K562 (cell line): Measurements from ENCODE around the gene SEC22C. TPM values are rescaled to one million over a fixed set of nuclear protein-coding genes. Genes with fewer than 3 reads are reported as not detected.

Experiments used
- CREBBP ChIP-seq: IDR thresholded peaks from one replicate; pipeline ENCODE4 v1.6.1; 2012; ENCODE audit warnings: low read depth, mild to moderate bottlenecking, control low read depth, inconsistent platforms, low read length
- CSDE1 ChIP-seq, 2 experiments: fragments of 450-650 bp; IDR thresholded peaks; 2 replicates each; pipeline ENCODE4 v1.6.1; 2016; ENCODE audit warnings: mild to moderate bottlenecking in 1 of 2
- CTCF ChIP-seq, 3 experiments: IDR thresholded peaks in 2 of 3; conservative IDR thresholded peaks in 1 of 3; 2 replicates each; pipeline ENCODE4 v1.5.1; 2011 to 2012; ENCODE audit warnings: low read length in 3 of 3, mild to moderate bottlenecking in 3 of 3, control low read depth in 2 of 3, improper control_type of control experiment in 1 of 3, inconsistent platforms in 1 of 3, low read depth in 1 of 3, mixed read lengths in 1 of 3, moderate library complexity in 1 of 3; ENCODE audit not compliant: insufficient read depth in 2 of 3
- DPF2 ChIP-seq: fragments of 450-650 bp; IDR thresholded peaks from 2 replicates; pipeline ENCODE4 v1.6.1; 2016
- FOXJ2 ChIP-seq: fragments of 200-800 bp; sonication (Bioruptor generic); IDR thresholded peaks from 2 replicates; pipeline ENCODE4 v1.6.1; 2016; ENCODE audit warnings: missing genetic modification characterization, missing compliant biosample characterization
- GABPB1 ChIP-seq: sonication (generic); formaldehyde crosslinking; IDR thresholded peaks from 2 replicates; pipeline ENCODE4 v1.8.0; 2022; ENCODE audit warnings: mild to moderate bottlenecking, missing genetic modification reagents
- GABPB2 ChIP-seq: fragments of 250-450 bp; sonication (Bioruptor Pico); conservative IDR thresholded peaks from 2 replicates; pipeline ENCODE4 v1.5.1; 2021; ENCODE audit warnings: mild to moderate bottlenecking
- GMEB1 ChIP-seq: fragments of 250-450 bp; sonication (Bioruptor Pico); IDR thresholded peaks from 2 replicates; pipeline ENCODE4 v1.4.0; 2020; ENCODE audit warnings: mild to moderate bottlenecking
- GTF2A2 ChIP-seq: IDR thresholded peaks from 2 replicates; pipeline ENCODE4 v1.6.1; 2016; ENCODE audit warnings: mild to moderate bottlenecking, missing genetic modification characterization, missing compliant biosample characterization
- HDGF ChIP-seq: fragments of 450-650 bp; IDR thresholded peaks from 2 replicates; pipeline ENCODE4 v1.6.1; 2016
- IRF1 ChIP-seq: sonication (generic); formaldehyde crosslinking; IDR thresholded peaks from 2 replicates; pipeline ENCODE4 v1.8.0; 2022; ENCODE audit warnings: missing genetic modification reagents, mild to moderate bottlenecking, borderline replicate concordance
- JUND ChIP-seq, 2 experiments: IDR thresholded peaks; 2 replicates in 1 of 2; 3 replicates in 1 of 2; pipeline ENCODE4 v1.6.1; 2011; ENCODE audit warnings: borderline replicate concordance in 2 of 2, low read depth in 2 of 2, low read length in 2 of 2, improper control_type of control experiment in 1 of 2, missing biosample characterization in 1 of 2, missing genetic modification characterization in 1 of 2, missing genetic modification reagents in 1 of 2
- L3MBTL2 ChIP-seq: fragments of 450-650 bp; IDR thresholded peaks from 2 replicates; pipeline ENCODE4 v1.6.1; 2016; ENCODE audit warnings: mild to moderate bottlenecking, moderate library complexity
- MEIS2 ChIP-seq: fragments of 450-650 bp; IDR thresholded peaks from 2 replicates; pipeline ENCODE4 v1.6.1; 2014; ENCODE audit warnings: mild to moderate bottlenecking; ENCODE audit not compliant: partially characterized antibody
- NFIX ChIP-seq: fragments of 250-450 bp; sonication (Bioruptor Pico); IDR thresholded peaks from 2 replicates; pipeline ENCODE4 v1.4.0; 2020; ENCODE audit warnings: low read depth, mild to moderate bottlenecking, moderate library complexity
- POLR2A ChIP-seq: fragments of 450-650 bp; conservative IDR thresholded peaks from 2 replicates; pipeline ENCODE4 v1.6.1; 2016
- POLR2G ChIP-seq: fragments of 200-400 bp; formaldehyde crosslinking; IDR thresholded peaks from 2 replicates; pipeline ENCODE4 v1.6.1; 2017; ENCODE audit warnings: low read depth, mild to moderate bottlenecking, antibody characterized with exemption, low read length, moderate library complexity
- POU5F1 ChIP-seq: fragments of 150-350 bp; IDR thresholded peaks from 2 replicates; pipeline ENCODE4 v1.6.1; 2014; ENCODE audit warnings: borderline replicate concordance, low read length, low read depth, mild to moderate bottlenecking; ENCODE audit not compliant: partially characterized antibody
- ZNF174 ChIP-seq: fragments of 250-450 bp; sonication (Bioruptor Pico); IDR thresholded peaks from 2 replicates; pipeline ENCODE4 v1.4.0; 2020; ENCODE audit warnings: mild to moderate bottlenecking
- ZNF217 ChIP-seq: sonication (generic); formaldehyde crosslinking; IDR thresholded peaks from 2 replicates; pipeline ENCODE4 v1.8.0; 2022; ENCODE audit warnings: mild to moderate bottlenecking, missing genetic modification reagents
- ZNF324 ChIP-seq: fragments of 250-450 bp; sonication (Bioruptor Pico); IDR thresholded peaks from 2 replicates; pipeline ENCODE4 v1.4.0; 2020; ENCODE audit warnings: mild to moderate bottlenecking
- ZNF449 ChIP-seq: fragments of 250-450 bp; sonication (Bioruptor Pico); IDR thresholded peaks from 2 replicates; pipeline ENCODE4 v1.8.0; 2022; ENCODE audit warnings: moderate library complexity, mild to moderate bottlenecking, inconsistent platforms
- ZNF586 ChIP-seq: fragments of 450-650 bp; formaldehyde crosslinking; conservative IDR thresholded peaks from 2 replicates; pipeline ENCODE4 v1.4.0; 2020; ENCODE audit warnings: mild to moderate bottlenecking, moderate library complexity
- ZNF699 ChIP-seq: fragments of 250-450 bp; sonication (Bioruptor Pico); IDR thresholded peaks from 2 replicates; pipeline ENCODE4 v1.8.0; 2021; ENCODE audit warnings: mild to moderate bottlenecking, moderate library complexity; ENCODE audit not compliant: insufficient replicate concordance
- polyA plus RNA-seq, 8 experiments: library from polyadenylated mRNA; depleted of rRNA in 4 of 8; stranded (reverse) in 5 of 8; unstranded in 3 of 8; fragments of >200 nt; fragmentation: Nextera tagmentation in 2 of 8; fragmentation: Illumina TruSeq in 1 of 8; extraction: Ambion mirVana in 2 of 8; extraction: Trizol in 1 of 8; gene quantifications; 2 replicates each; pipeline versions ENCODE4 v1.2.1 to v1.2.3, GENCODE V29; 2011 to 2014; ENCODE audit warnings: inconsistent platforms in 1 of 8, missing spikeins in 1 of 8
- total RNA-seq, 7 experiments: library from RNA; depleted of rRNA in 6 of 7; stranded (reverse); fragments of >200 nt in 6 of 7; fragmentation: Illumina TruSeq in 2 of 7; extraction: Trizol in 2 of 7; gene quantifications; 2 replicates each; pipeline versions ENCODE4 v1.2.1 to v1.2.3, GENCODE V29; 2011 to 2021; ENCODE audit warnings: low replicate concordance in 1 of 7

Gene SEC22C
- total and polyA plus RNA-seq, 9 of the 15 experiments (the other 6 are each of a cell fraction or from before 2014, with no cell fraction given), result 35.6 to 68.4 (median 50.7) TPM

- TF ChIP-seq GABPB2 (CRISPR knock-in tag) (no peak), ZNF324 (CRISPR knock-in tag) (no peak), GABPB1 (peak; percentile 71), JUND (IDR thresholded peaks at IDR 0.05; ENCODE audit: borderline replicate concordance, low read depth, low read length) (peak; percentile 48; the same call in 1 of the 2 replicates), JUND (tag; IDR thresholded peaks at IDR 0.05; ENCODE audit: borderline replicate concordance, low read depth, low read length) (peak; percentile 51; the same call in 1 of the 3 replicates), CSDE1 (IDR thresholded peaks at IDR 0.05) (peak in 1 of 2 experiments; percentile 84; a peak in 2 of 4 replicates), POLR2A (peak; percentile 96), ZNF699 (CRISPR knock-in tag) (no peak), NFIX (no peak), ZNF449 (peak; percentile 84; the same call in 1 of the 2 replicates), MEIS2 (peak; percentile 87), CREBBP (no peak), CTCF (IDR thresholded peaks at IDR 0.05 in 2 of 3, conservative IDR thresholded peaks at IDR 0.05 in 1 of 3; ENCODE audit: insufficient read depth in 2 of 3, low read depth in 1 of 3, low read length in 3 of 3) (peak; percentile 73 to 89 (median 88)), GTF2A2 (tag) (no peak), POU5F1 (no peak), HDGF (no peak), ZNF217 (no peak), ZNF586 (no peak), POLR2G (peak; percentile 97), DPF2 (peak; percentile 82), GMEB1 (CRISPR knock-in tag) (peak; percentile 75), IRF1 (no peak), ZNF174 (CRISPR knock-in tag) (no peak), L3MBTL2 (peak; percentile 97), FOXJ2 (tag) (0 out of 2 replicates have a peak, but pooled peaks have one; percentile 27)
These were observed at the start of gene SEC22C (continued) for GRCh38 chr3:42581709-42582473.
